Cardiac fibroblast (primary cell): ENCODE measurements around the gene MICAL3.

Experiments used
- DNase-seq, 2 donors: peaks; one replicate each; pipeline versions ENCODE4 v3.0.0 to v3.0.0-alpha.2; 2010; ENCODE audit warnings: low read depth in 2 of 2
- H3K4me3 ChIP-seq, 2 donors: replicated peaks in 1 of 2; 1 replicate in 1 of 2; 2 replicates in 1 of 2; pipeline ENCODE4 v1.5.1; 2011; ENCODE audit warnings: low read depth in 2 of 2, low read length in 2 of 2, mild to moderate bottlenecking in 2 of 2, moderate library complexity in 1 of 2
- CTCF ChIP-seq: IDR thresholded peaks from one replicate; pipeline ENCODE4 v1.5.1; 2011; ENCODE audit warnings: low read depth, mild to moderate bottlenecking, low read length, inconsistent platforms

MICAL3 gene

GRCh38 chr22:17956630-17957029 is 67.7 kb downstream of the MICAL3 start:
- TF ChIP-seq CTCF: no peak
- no peak overlapping the region for H3K4me3 ChIP-seq
- no peak for DNase-seq

GRCh38 chr22:17955590-17956379 is 68.6 kb downstream of the MICAL3 start:
- no peak for DNase-seq
- no peak overlapping the region for H3K4me3 ChIP-seq
- no peak for TF ChIP-seq CTCF

GRCh38 chr22:17954860-17955587 is 69.3 kb downstream of the MICAL3 start:
- TF ChIP-seq CTCF: no peak
- no peak overlapping the region for H3K4me3 ChIP-seq
- no peak for DNase-seq

GRCh38 chr22:17954200-17954859 is 70.0 kb downstream of the MICAL3 start:
- TF ChIP-seq CTCF: no peak
- H3K4me3 ChIP-seq: no peak overlapping the region

GRCh38 chr22:17953147-17953546 is 71.2 kb downstream of the MICAL3 start:
- H3K4me3 ChIP-seq: no peak overlapping the region
- DNase-seq: no peak
- no peak for TF ChIP-seq CTCF

More at GRCh38 chr22:17954200-17954859, 70.0 kb downstream of the MICAL3 start:
- DNase-seq: no peak

GRCh38 chr22:17952273-17952801 is 72.0 kb downstream of the MICAL3 start:
- H3K4me3 ChIP-seq: no peak overlapping the region
- no peak for TF ChIP-seq CTCF
- no peak for DNase-seq
